HUES48 (cell line): ENCODE measurements around the gene DCAF6.

Source experiments
- H3K27ac ChIP-seq: one replicate; pipeline ENCODE4 v1.7.0; 2013; ENCODE audit warnings: low read depth, low read length, inconsistent platforms
- H3K27me3 ChIP-seq: 2 replicates; pipeline ENCODE4 v1.6.1; 2013; ENCODE audit warnings: mild to moderate bottlenecking, low read length; ENCODE audit not compliant: control insufficient read depth, insufficient read depth
- H3K36me3 ChIP-seq: 2 replicates; pipeline ENCODE4 v1.6.1; 2013; ENCODE audit warnings: low read length; ENCODE audit not compliant: control insufficient read depth, insufficient read depth
- H3K4me1 ChIP-seq: 2 replicates; pipeline ENCODE4 v1.6.1; 2013; ENCODE audit warnings: mild to moderate bottlenecking, low read length; ENCODE audit not compliant: control insufficient read depth, insufficient read depth
- H3K4me3 ChIP-seq: 2 replicates; pipeline ENCODE4 v1.5.1; 2013; ENCODE audit warnings: mild to moderate bottlenecking, low read depth, low read length
- H3K9ac ChIP-seq: 2 replicates; pipeline ENCODE4 v1.6.1; 2013; ENCODE audit warnings: mild to moderate bottlenecking, low read depth, low read length, moderate library complexity
- H3K9me3 ChIP-seq: 2 replicates; pipeline ENCODE4 v1.6.1; 2013; ENCODE audit warnings: low read length; ENCODE audit not compliant: control insufficient read depth, insufficient read depth

Gene DCAF6

GRCh38 chr1:168084396-168085231 lies 148.1 kb downstream of the DCAF6 start:
- Histone ChIP-seq H3K36me3 (peaks cover 16% of the 10 kb centered on the region), H3K27ac (no peak overlapping the region), H3K9ac (no peak overlapping the region), H3K4me1 (peaks cover 6% of the 10 kb centered on the region; the same call in 1 of the 2 replicates), H3K9me3 (no peaks in the 10 kb centered on the region), H3K4me3 (no peak overlapping the region), H3K27me3 (no peaks in the 10 kb centered on the region)

- H3K9ac ChIP-seq: no peak overlapping the region
- H3K27me3 ChIP-seq: no peaks in the 10 kb centered on the region
- H3K4me1 ChIP-seq: peaks cover 6% of the 10 kb centered on the region; the same call in 1 of the 2 replicates
- H3K36me3 ChIP-seq: peaks cover 16% of the 10 kb centered on the region
- H3K4me3 ChIP-seq: no peak overlapping the region
- no peak overlapping the region for H3K27ac ChIP-seq
- H3K9me3 ChIP-seq: no peaks in the 10 kb centered on the region
These were observed 149.0 kb downstream of the DCAF6 start for GRCh38 chr1:168085401-168085872.

GRCh38 chr1:168086438-168086837 lies 150.0 kb downstream of the DCAF6 start:
- Histone ChIP-seq H3K4me3 (no peak overlapping the region), H3K27me3 (no peaks in the 10 kb centered on the region), H3K9ac (no peak overlapping the region), H3K36me3 (peaks cover 16% of the 10 kb centered on the region), H3K4me1 (peaks cover 6% of the 10 kb centered on the region; the same call in 1 of the 2 replicates), H3K27ac (no peak overlapping the region), H3K9me3 (no peaks in the 10 kb centered on the region)

GRCh38 chr1:168087696-168088095 lies 151.2 kb downstream of the DCAF6 start:
- peaks cover 16% of the 10 kb centered on the region for H3K36me3 ChIP-seq
- no peak overlapping the region for H3K27ac ChIP-seq
- no peaks in the 10 kb centered on the region; the same call in 1 of the 2 replicates for H3K4me1 ChIP-seq

GRCh38 chr1:168088511-168089325 lies 152.2 kb downstream of the DCAF6 start:
- Histone ChIP-seq H3K9ac (no peak overlapping the region), H3K4me1 (no peaks in the 10 kb centered on the region; the same call in 1 of the 2 replicates), H3K27me3 (no peaks in the 10 kb centered on the region)

More at GRCh38 chr1:168087696-168088095, 151.2 kb downstream of the DCAF6 start:
- Histone ChIP-seq H3K9me3 (no peaks in the 10 kb centered on the region), H3K4me3 (no peak overlapping the region), H3K27me3 (no peaks in the 10 kb centered on the region), H3K9ac (no peak overlapping the region)

GRCh38 chr1:168089326-168089978 lies 153.0 kb downstream of the DCAF6 start:
- no peaks in the 10 kb centered on the region for H3K9me3 ChIP-seq
- H3K4me3 ChIP-seq: no peak overlapping the region
- no peaks in the 10 kb centered on the region; the same call in 1 of the 2 replicates for H3K4me1 ChIP-seq
- H3K36me3 ChIP-seq: peaks cover 10% of the 10 kb centered on the region
- no peaks in the 10 kb centered on the region for H3K27me3 ChIP-seq
- no peak overlapping the region for H3K27ac ChIP-seq
- H3K9ac ChIP-seq: no peak overlapping the region

More at GRCh38 chr1:168088511-168089325, 152.2 kb downstream of the DCAF6 start:
- peaks cover 14% of the 10 kb centered on the region for H3K36me3 ChIP-seq
- H3K9me3 ChIP-seq: no peaks in the 10 kb centered on the region
- no peak overlapping the region for H3K27ac ChIP-seq
- H3K4me3 ChIP-seq: no peak overlapping the region

GRCh38 chr1:168089979-168090337 lies 153.5 kb downstream of the DCAF6 start:
- H3K4me1 ChIP-seq: no peaks in the 10 kb centered on the region; the same call in 1 of the 2 replicates
- H3K36me3 ChIP-seq: peaks cover 10% of the 10 kb centered on the region
- no peaks in the 10 kb centered on the region for H3K27me3 ChIP-seq
- no peak overlapping the region for H3K4me3 ChIP-seq
- no peak overlapping the region for H3K27ac ChIP-seq
- no peak overlapping the region for H3K9ac ChIP-seq
- no peaks in the 10 kb centered on the region for H3K9me3 ChIP-seq

GRCh38 chr1:168090395-168090794 lies 153.9 kb downstream of the DCAF6 start:
- Histone ChIP-seq H3K4me1 (no peaks in the 10 kb centered on the region; the same call in 1 of the 2 replicates), H3K9me3 (no peaks in the 10 kb centered on the region), H3K36me3 (peaks cover 10% of the 10 kb centered on the region), H3K4me3 (no peak overlapping the region), H3K27me3 (no peaks in the 10 kb centered on the region), H3K9ac (no peak overlapping the region), H3K27ac (no peak overlapping the region)

- H3K27me3 ChIP-seq: no peaks in the 10 kb centered on the region
- no peak overlapping the region for H3K9ac ChIP-seq
- no peak overlapping the region for H3K27ac ChIP-seq
- H3K9me3 ChIP-seq: no peaks in the 10 kb centered on the region
- no peaks in the 10 kb centered on the region; the same call in 1 of the 2 replicates for H3K4me1 ChIP-seq
- H3K4me3 ChIP-seq: no peak overlapping the region
- H3K36me3 ChIP-seq: peaks cover 10% of the 10 kb centered on the region
These were observed 154.6 kb downstream of the DCAF6 start for GRCh38 chr1:168091063-168091462.

- Histone ChIP-seq H3K9ac (no peak overlapping the region), H3K4me1 (no peaks in the 10 kb centered on the region; the same call in 1 of the 2 replicates), H3K27ac (no peak overlapping the region), H3K9me3 (no peaks in the 10 kb centered on the region), H3K4me3 (no peak overlapping the region), H3K36me3 (peaks cover 16% of the 10 kb centered on the region), H3K27me3 (no peaks in the 10 kb centered on the region)
These were observed 155.5 kb downstream of the DCAF6 start for GRCh38 chr1:168091720-168092550.
